GM18517 (cell line): ENCODE results near the gene NR6A1.
A peak's percentile ranks its signal among the peaks of the same experiment; 100 is the strongest.
"Not testable (repeated sequence)": the region's sequence is repeated elsewhere in the genome, so short reads cannot be mapped to it uniquely, and the experiment has no call there.

ENCODE experiments used
- ATAC-seq: cut with Tn5 transposase; IDR thresholded peaks from one replicate; pipeline ENCODE4 v1.9.1; 2021; ENCODE audit warnings: mild to moderate bottlenecking, moderate library complexity; ENCODE audit not compliant: unreplicated experiment

NR6A1 gene

DNA sequence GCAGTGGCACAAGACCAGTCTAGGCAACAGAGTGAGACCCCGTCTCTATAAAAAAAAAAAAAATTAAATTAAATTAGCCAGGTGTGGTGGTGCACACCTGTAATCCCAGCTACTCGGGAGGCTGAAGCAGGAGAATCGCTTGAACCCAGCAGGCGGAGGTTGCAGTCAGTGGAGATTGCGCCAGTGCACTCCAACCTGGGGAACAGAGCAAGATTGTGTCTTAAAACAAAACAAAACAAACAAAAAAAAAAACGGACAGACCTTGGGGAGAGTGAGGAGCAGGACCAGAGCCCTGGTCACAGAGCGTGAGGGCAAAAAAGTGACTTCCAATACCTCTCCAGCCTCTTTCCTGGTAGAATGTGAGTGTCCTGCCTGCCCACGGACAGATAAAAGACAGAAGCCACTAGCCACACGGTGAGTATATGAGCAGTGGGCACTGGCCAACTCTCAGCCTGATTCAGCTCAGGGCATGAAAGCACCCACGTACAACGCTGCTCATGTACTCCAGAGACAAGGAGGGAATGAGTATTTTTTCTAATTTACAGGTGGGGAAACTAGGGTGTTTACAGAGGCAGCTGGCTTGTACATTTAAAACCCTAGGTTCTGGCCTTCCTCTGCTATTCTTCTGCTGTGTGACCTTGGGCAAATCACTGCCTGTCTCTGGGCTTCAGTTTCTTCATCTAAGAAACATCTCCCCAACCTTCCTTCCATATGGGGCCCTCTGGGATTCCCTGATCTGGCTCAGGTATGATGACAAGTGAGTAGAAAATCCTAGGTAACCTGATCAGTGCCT is 7.7 kb upstream of the NR6A1 start:
- no peak for ATAC-seq

DNA sequence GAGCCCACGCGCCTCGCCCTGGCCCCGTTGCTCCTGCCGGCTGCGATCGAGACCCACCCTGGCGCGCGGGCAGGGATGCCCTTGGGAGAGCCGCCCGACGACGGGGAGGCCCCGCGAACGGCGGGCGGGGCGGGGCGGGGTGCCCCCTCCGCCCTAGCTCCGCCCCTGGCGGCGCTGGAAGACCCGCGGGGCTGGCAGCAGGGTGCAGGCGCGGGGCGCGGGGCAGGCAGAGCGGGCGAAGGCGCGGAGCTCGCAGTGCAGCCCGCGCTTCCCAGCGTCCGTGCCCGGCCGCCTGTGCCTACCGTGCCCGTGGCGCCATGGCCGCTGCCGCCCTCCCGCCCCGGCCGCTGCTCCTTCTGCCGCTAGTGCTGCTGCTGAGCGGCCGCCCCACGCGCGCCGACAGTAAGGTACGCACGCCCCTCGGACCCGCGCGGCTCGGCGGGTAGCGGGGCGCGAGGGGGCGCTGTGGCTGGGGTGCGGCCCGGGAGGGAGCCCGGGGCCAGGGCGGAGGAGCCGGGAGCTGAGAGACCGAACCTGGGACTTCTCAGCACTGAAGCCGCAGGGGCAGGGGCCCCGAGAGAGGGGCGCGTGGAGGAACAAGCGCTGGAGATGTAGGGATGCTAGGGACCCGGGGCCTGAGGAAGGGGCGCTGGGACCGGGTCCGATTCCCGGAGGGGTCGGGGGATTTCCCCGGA is 6.0 kb upstream of the NR6A1 start, which contains the start of gene OLFML2A:
Gene OLFML2A, plus strand, starts transcription at position 180 of the 695 bp plus-strand sequence. Its CDS starts 138 bp downstream, at position 318.
- ATAC-seq: no peak

DNA sequence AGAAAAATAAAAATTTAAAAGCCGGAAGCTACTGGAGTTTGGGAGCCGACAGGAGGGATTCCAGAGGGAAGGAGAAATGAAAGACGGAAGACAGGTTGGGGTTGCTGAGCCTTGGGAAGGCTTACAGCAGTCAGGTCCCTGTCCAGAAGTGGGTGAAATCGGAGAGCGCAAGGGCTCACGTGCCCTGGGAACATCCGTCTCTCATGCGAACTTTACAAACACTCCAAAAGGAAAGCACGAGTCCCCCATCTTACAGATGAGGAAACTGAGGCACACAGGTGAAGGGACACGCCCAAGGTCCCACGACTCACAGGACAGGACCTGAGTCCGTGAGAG is 5.5 kb upstream of the NR6A1 start:
- ATAC-seq: no peak

DNA sequence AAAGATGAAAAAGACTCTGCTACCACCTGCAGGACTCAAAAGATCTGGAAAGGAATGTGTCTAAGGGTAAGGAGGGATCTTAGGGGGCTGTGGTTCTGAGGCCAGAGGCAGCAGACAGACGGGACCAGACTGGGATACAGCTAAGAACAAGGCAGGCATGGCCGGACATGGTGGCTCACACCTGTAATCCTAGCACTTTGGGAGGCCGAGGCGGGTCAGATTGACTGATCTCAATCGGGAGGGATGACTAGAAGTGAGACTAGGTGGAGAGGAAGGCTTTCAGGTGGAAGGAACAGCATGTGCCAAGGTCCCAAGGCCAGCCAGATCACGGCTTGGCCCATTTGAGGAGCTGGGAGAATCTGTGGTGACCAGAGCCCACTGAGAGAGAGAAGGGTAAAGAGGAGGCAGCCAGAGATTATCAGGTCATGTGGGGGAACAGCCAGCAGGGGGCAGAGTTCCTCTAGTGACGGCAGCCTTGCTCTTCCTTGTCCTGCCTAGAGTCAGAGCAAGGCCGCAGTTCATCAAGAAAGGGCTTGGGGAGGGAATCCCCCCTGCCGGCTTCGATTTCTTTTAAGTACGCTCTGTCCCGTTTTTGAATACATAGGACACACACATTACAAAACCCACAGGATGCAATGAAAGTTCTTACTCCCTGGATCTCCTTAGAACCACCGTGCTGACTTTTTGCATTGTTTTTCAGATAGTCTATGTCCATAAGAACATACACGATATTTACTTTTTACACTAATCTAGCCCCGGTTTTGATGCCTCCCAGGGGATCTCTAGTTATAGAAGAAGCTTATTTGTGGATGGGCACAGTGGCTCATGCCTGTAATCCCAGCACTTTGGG is 3.2 kb upstream of the NR6A1 start:
- no peak for ATAC-seq

DNA sequence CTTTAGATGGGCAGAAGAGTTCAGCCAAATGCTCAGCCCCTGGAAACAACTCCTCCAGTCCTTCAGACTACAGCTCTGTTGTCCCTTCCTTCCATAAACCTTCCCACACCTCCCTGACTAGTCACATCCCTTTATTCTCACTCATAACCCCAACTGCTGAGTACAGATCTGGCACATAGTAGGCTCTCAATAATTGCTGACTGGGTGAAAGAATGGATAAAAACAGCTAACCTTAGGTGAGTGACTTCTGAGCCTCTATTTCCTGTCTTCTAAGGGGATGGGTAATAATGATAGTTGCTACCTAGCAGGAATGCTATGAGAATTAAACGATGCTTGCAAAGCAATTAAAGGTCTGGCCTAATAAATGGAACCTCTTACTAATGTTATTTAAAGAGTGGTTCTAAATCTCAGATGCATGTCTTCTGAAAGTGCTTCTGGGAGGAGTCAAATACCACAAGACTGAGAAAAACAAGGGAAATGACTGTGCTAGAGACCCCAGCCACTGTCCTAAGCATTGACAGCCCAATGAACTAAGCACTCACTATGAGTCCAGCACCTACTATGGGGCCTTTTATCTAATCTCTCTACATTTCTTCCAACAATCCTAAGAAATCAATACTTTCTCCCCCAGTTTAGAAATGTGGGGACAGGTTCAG is 2.5 kb upstream of the NR6A1 start:
- no peak for ATAC-seq

DNA sequence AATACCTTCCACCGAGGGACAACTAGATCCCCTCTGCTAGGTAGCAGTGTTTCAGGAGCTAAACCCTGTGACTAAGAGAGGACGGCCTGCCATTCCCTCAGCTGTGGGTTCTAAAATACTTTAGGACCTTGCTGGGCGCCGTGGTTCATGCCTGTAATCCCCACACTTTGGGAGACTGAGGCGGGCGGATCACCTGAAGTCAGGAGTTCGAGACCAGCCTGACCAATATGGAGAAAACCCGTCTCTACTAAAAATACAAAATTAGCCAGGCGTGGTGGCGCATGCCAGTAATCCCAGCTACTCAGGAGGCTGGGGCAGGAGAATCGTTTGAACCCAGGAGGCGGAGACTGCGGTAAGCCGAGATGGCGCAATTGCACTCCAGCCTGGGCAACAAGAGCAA is 1.8 kb upstream of the NR6A1 start:
- ATAC-seq: not testable (repeated sequence)

DNA sequence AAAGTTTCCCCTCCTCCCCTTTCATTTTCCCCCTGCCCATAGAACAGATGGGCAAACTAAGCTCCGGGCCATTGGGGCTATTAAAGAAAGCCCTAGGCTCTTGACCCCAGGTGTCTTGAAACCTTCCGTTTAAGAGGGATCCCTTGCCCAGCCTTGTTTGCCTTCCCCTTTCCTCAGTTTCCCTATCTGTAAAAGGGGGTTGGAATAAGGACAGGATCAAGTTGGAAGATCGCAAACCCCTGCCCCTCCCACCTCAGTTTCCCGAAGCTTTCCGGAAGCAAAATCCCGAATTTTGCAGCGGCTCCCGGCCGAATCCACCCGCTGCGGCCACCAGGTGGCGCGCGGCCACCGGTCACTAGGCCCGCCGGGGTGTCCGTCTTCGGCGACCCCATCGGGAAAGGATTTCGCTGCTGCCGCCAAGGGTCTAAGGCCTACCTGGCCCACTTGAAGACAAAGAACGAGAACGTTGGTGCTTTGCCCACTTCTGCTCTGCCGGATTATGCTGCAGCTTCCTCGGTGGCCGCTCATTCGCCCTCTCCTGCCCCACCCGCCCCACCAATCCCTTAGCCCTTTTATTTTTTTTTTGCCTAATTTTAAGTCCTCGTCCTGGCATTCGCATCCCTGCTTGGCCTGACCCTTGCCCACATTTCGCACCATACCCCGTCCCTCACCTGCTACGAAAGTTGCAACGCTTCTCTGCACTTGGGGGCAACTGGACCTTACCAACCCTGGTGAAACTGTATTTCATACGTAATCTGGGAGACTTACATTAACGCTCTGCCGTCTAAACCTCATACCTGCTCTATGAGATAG is 962 bp upstream of the NR6A1 start:
- ATAC-seq: no peak

DNA sequence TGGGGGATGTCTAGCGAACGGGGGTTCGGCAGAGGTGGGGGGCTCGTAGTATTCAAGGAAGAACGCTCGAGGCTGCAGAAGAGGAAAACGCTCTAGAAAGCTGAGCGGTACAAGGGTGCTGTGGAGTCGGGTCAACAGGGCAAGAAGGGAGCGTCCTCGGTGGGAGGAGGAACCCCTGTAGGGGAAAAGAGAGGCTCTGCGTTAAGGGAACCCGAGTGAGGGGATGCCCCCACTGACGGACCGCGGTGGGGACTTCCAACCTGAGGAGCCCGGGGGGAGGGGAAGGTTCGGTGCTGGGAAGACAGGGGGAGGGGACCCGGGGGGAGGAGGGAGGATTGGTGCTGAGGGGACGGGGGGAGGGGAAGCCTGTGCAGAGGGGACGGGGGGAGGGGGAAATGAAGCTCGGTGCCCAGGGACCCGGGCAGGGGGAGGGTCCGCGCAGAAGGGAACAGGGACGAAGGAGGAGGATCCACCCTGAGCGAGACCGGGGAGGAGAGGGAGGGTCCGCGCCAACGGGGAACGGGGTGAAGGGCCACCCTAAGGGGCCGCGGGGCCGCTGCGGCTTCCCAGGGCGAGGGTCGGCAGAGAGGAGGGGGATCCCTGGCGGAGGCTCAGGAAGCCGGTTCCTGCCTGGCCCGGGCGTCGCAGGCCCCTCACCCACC is 621 bp downstream of the NR6A1 start:
- ATAC-seq: no peak

DNA sequence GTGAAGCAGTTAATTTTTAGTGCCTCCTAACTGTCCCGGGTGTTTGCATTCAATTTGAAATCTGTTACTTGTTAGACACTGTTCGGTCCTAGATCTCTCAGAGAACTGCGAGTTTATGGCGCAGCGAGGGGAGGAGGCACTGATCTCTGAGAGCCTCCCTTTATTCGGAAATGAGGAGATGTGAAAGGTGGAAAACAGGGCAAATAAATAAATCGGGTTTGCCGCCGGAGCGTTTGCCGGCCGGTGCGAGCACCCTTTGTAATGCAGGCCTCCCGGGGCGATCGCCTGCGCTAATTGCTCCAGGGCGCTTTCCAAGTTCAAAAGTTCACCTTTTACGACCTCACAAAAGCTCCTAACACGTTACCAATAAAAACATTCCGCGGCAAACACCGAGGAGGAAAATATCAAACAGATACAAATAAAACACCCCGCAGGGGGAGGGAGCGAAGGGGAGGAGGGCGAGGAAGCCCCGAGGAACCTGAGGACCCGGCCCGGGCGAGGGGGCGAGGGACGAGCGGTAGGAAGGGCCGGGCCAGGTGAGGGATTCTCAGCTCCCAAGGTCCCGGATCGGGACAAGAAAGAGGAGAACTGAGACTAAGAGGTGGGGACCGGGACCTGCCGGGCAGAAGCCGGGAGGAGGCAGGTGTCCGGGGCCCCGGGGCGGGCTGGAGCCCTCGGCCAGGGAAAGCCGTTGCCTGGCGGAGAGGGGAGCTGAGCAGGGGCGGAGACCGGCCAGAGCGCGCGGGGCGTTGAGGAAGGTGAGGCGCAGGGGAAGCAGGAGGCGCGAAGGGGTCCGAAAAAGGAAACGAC is 1.4 kb downstream of the NR6A1 start:
- no peak for ATAC-seq

DNA sequence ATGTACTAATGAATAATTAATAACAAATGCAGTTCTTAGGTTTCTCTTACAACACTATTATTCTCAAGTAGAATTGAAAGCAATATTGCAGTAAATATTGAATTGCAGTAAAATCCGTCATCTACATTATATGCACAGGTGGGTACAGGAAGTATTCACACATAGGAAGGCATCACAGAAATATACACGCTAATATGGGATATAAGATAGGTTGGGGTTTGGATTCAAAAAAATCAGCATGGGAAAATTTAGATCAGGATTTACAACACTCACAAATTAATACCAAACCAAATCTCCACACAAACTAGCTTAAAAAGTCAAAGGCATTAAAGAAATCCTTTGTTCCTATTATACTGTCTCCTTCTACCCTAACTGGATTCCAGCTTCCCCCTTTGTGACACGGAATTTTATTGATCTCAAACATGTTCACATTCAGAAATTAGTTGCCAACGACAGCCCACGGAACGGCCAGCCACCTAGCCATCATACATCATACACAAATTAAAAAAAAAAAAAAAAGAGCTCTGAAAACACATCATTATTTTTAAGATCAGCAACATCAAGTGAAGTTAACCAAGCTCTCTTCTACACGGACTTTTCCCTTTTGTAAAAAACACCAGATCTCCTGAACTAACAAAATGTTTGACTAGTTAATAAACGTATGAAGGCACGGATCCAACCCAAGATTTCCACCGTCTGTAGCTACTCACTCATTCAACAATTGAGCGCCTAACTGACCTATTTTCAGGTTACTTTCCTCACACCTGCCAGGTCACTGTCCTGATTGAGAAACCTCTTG is 2.2 kb downstream of the NR6A1 start:
- ATAC-seq: no peak

DNA sequence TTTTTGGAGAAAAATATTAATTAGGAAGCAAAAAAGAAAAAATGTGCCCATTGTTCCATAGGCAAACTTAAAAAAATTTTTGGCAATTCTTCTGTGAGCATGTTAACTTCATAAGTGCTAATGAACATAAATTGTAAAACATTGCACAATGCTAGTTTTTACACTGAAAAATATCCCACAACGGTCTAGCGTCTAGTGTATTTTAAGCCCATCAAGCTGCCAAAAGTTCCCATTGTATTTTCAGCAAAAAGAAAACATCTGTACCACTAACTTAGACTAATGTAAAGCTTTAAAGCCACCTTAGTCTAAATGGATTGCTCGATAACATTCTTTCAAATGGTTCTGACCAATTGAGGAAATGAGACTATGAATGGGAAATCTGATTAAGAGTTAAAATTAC is 2.8 kb downstream of the NR6A1 start:
- ATAC-seq: no peak

DNA sequence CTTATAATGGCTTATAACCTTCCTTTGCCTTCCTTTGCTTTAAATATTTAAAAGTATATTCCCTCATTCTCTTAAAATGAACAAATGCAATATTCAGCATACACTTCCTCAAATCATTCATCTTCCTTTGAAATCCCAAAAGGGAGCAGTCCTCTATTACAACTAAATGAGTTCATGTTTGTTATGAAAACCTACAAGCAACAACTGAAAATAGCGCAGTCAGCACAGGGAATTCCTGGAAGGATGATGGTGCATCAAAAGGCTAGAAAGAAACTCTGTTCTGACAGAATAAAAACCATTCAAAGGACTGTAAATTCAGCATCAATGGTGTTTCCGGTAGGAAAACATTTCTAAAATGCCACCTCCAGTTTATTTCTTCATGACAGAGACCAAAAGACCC is 3.3 kb downstream of the NR6A1 start:
- no peak for ATAC-seq

DNA sequence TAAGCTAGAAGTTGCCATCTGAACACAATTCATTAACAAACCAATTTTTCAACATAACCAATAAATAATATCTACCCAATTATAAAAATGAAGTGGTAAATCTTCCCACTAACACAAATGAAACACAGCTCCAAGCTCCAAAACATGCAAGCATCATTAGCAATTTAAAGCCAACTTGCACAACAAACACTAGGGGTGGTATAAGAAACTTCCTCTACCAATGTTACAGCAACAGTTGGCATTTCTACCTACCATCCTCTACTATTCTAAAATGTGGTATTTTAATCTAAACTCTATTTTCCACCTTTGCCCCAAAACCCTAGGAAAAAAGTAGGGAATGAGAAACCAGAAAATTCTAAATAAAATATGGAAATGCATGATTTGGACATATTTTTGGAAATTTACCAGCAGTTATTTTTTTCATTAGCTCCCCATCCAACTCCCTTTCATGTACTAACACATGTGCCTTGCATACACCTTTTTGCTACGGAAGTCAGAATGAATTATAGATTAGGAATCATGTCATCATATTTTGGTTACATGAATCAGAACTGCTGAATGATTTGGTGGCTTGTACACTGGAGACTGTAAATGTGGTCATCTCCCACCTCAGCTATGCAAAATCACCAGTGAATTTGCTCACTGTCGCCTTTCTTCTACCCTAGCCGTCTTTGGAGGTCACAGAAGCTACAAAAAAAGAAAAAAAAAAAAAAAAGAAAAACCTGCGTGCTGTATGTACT is 4.1 kb downstream of the NR6A1 start:
- no peak for ATAC-seq

DNA sequence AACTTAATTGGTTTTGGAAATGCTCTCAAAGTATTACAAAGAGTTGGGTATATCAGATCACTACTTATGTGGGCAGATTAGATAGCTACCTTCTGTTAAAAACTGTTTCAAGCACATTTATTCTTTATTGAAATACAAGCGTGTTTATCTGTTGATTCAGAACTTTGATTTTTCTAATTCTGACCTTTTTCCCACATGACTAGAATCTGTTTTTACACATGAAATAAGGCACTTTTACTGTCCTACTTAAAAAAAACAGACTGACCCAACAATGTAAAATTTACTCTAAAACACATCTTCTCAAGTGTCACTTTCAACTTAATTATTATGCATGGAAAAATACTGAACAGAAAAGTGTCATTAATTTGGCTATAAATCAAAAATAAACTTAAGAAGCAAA is 4.8 kb downstream of the NR6A1 start:
- ATAC-seq: no peak

DNA sequence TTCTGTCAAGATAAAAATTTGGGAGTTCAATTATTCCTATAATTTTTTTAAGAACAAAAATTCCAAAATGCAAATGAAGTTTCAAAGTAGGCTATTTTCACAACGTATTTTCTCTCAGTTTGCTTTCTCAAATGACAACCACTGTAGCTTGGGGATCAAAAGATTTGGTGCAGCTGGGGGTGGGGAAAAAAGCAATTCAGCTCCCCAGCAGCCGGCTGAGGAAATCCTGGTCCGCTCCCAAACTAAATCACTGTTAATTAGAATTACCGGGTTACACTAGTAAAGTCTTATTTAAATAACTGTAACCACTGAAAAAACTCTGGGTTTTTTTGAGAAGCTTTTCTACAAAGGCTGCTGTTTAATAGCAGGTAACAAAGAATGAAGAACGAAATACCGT is 5.7 kb downstream of the NR6A1 start:
- ATAC-seq: no peak

DNA sequence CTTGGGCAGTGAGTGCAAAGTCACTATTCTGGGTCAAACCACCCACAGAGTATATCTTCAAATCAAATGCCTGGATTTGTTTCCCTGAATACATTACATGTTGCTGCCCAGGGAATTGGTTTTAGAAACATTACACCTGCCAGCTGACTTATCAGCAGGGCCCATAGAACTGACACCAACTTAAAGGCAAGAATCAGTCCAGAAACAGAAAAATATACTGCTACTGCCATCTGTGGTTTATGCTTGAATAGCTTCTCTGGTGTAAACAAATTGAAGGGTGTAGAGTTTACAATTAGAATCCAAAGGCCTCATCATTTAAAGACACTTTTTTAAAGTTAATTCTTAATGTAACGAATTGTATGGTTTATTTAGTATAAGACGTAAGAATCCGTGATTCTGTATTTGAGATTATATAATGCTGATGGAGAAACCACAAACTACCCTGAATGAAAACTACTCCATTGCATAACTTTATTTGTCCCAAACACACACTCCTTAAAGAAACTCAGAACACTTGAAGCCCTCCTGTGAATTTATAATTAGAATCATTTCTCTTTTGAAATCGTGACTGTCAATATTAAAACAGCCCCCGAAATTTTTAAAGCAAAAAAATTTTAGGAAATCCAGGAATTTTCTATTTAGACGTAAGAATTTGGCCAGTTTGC is 6.2 kb downstream of the NR6A1 start:
- peak; percentile 46 for ATAC-seq

DNA sequence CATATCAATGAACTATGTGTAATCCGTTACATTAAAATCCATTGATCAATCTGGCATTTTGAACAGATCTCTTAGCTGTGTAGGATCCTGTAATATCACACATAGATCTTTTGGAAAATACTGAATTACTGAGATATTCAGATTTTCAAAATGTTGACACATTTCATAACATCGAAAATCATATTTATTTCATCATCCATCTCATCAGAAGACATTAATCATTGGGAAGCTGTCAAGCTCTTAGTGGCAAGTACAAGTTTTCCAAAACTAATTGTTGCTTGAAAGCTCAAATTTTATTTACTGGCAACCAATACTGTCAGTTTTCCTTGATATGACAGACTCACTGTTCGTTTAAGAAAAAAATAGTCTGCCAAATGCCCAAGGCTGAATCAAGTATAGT is 8.5 kb downstream of the NR6A1 start:
- no peak for ATAC-seq
